GM23338 (cell line): Measurements from ENCODE around the gene IL1RN.

ENCODE experiments used
- EZH2 ChIP-seq: fragments of 200-600 bp; sonication (generic); IDR thresholded peaks from one replicate; pipeline ENCODE4 v1.8.0; 2017; ENCODE audit warnings: antibody characterized with exemption, mild to moderate bottlenecking, low read depth; ENCODE audit not compliant: unreplicated experiment
- EZH2phosphoT487 ChIP-seq: fragments of 200-600 bp; sonication (generic); IDR thresholded peaks from one replicate; pipeline ENCODE4 v1.8.1; 2018; ENCODE audit warnings: antibody characterized with exemption; ENCODE audit not compliant: unreplicated experiment
- POLR2AphosphoS5 ChIP-seq: IDR thresholded peaks from 2 replicates; pipeline ENCODE4 v1.6.1; 2016; ENCODE audit warnings: antibody characterized with exemption, low read depth
- TF ChIP-seq, protein P1 (sequence below), 2 experiments: fragments of 200-600 bp in 1 of 2; sonication (generic) in 1 of 2; conservative IDR thresholded peaks; 2 replicates each; pipeline versions ENCODE4 v1.5.1 to v1.6.1; 2016 to 2017; ENCODE audit warnings: antibody characterized with exemption in 2 of 2, low read depth in 2 of 2, mild to moderate bottlenecking in 2 of 2, moderate library complexity in 1 of 2

GRCh38 chr2:113123726-113124125 is 3.7 kb upstream of the IL1RN start:
- TF ChIP-seq EZH2 (no peak), POLR2AphosphoS5 (no peak), EZH2phosphoT487 (no peak)
- TF ChIP-seq, protein P1, sequence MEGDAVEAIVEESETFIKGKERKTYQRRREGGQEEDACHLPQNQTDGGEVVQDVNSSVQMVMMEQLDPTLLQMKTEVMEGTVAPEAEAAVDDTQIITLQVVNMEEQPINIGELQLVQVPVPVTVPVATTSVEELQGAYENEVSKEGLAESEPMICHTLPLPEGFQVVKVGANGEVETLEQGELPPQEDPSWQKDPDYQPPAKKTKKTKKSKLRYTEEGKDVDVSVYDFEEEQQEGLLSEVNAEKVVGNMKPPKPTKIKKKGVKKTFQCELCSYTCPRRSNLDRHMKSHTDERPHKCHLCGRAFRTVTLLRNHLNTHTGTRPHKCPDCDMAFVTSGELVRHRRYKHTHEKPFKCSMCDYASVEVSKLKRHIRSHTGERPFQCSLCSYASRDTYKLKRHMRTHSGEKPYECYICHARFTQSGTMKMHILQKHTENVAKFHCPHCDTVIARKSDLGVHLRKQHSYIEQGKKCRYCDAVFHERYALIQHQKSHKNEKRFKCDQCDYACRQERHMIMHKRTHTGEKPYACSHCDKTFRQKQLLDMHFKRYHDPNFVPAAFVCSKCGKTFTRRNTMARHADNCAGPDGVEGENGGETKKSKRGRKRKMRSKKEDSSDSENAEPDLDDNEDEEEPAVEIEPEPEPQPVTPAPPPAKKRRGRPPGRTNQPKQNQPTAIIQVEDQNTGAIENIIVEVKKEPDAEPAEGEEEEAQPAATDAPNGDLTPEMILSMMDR (conservative IDR thresholded peaks at IDR 0.05; ENCODE audit: low read depth in 2 of 2), result no peak
